OCI-LY3 (cell line): ENCODE data around the gene SLC5A6.

Source experiments
- CTCF ChIP-seq: fragments of 200-600, 300-600 bp; sonication (generic); IDR thresholded peaks from 2 replicates; pipeline ENCODE4 v1.5.1; 2014; ENCODE audit warnings: antibody characterized with exemption, low read length, low read depth
- EZH2phosphoT487 ChIP-seq: fragments of 200-600 bp; shearing (Covaris generic); IDR thresholded peaks from 2 replicates; pipeline ENCODE4 v1.6.1; 2018; ENCODE audit warnings: antibody characterized with exemption, mixed run types, low read depth

- TF ChIP-seq CTCF (no peak), EZH2phosphoT487 (no peak)
Measured at GRCh38 chr2:27182346-27182745, 29.7 kb downstream of the SLC5A6 start.
